Duodenal mucosa (tissue), 2 donors: ENCODE measurements around the gene PCCA.

Source experiments
- H3K27ac ChIP-seq: one replicate; pipeline ENCODE4 v1.7.0; 2013; ENCODE audit warnings: low read depth, low read length
- H3K27me3 ChIP-seq, 2 donors: one replicate each; pipeline ENCODE4 v1.7.0; 2013; ENCODE audit warnings: low read length in 2 of 2, control low read depth in 1 of 2; ENCODE audit not compliant: insufficient read depth in 2 of 2, control insufficient read depth in 1 of 2
- H3K36me3 ChIP-seq, 2 donors: one replicate each; pipeline ENCODE4 v1.7.0; 2013; ENCODE audit warnings: low read length in 2 of 2, control low read depth in 1 of 2; ENCODE audit not compliant: insufficient read depth in 2 of 2, control insufficient read depth in 1 of 2
- H3K4me1 ChIP-seq, 2 donors: one replicate each; pipeline ENCODE4 v1.7.0; 2013; ENCODE audit warnings: low read length in 2 of 2, control low read depth in 1 of 2; ENCODE audit not compliant: insufficient read depth in 2 of 2, control insufficient read depth in 1 of 2
- H3K4me3 ChIP-seq, 2 donors: one replicate each; pipeline ENCODE4 v1.7.0; 2013; ENCODE audit warnings: low read length in 2 of 2, low read depth in 1 of 2
- H3K9ac ChIP-seq, 2 donors: one replicate each; pipeline ENCODE4 v1.7.0; 2013; ENCODE audit warnings: low read length in 2 of 2, low read depth in 1 of 2
- H3K9me3 ChIP-seq, 2 donors: one replicate each; pipeline ENCODE4 v1.7.0; 2013; ENCODE audit warnings: low read length in 2 of 2, control low read depth in 1 of 2; ENCODE audit not compliant: control insufficient read depth in 1 of 2

PCCA gene

GRCh38 chr13:100176801-100177400 lies 88.0 kb downstream of the PCCA start:
- Histone ChIP-seq H3K4me1 (no peaks in the 10 kb centered on the region), H3K27me3 (no peaks in the 10 kb centered on the region), H3K9ac (no peak overlapping the region), H3K27ac (no peak overlapping the region), H3K9me3 (no peaks in the 10 kb centered on the region), H3K4me3 (no peak overlapping the region), H3K36me3 (no peaks in the 10 kb centered on the region)

- no peaks in the 10 kb centered on the region for H3K36me3 ChIP-seq
- no peak overlapping the region for H3K9ac ChIP-seq
- no peak overlapping the region for H3K4me3 ChIP-seq
- no peaks in the 10 kb centered on the region for H3K27me3 ChIP-seq
- no peak overlapping the region for H3K27ac ChIP-seq
- H3K4me1 ChIP-seq = peaks cover 7 to 8% of the 10 kb centered on the region in 2 donors
- no peaks in the 10 kb centered on the region for H3K9me3 ChIP-seq
Observed at GRCh38 chr13:100178309-100178708, 89.4 kb downstream of the PCCA start.

- Histone ChIP-seq H3K9ac (no peak overlapping the region), H3K27me3 (no peaks in the 10 kb centered on the region), H3K36me3 (no peaks in the 10 kb centered on the region), H3K4me3 (no peak overlapping the region), H3K27ac (no peak overlapping the region), H3K9me3 (no peaks in the 10 kb centered on the region), H3K4me1 (peaks cover 8 to 11% of the 10 kb centered on the region in 2 donors)
Observed at GRCh38 chr13:100179276-100179675, 90.4 kb downstream of the PCCA start.

- H3K9ac ChIP-seq = no peak overlapping the region
- H3K27ac ChIP-seq = no peak overlapping the region
- H3K36me3 ChIP-seq = no peaks in the 10 kb centered on the region
- H3K27me3 ChIP-seq = no peaks in the 10 kb centered on the region
- H3K4me1 ChIP-seq = peaks cover 8 to 11% of the 10 kb centered on the region in 2 donors
- H3K9me3 ChIP-seq = no peaks in the 10 kb centered on the region
- no peak overlapping the region for H3K4me3 ChIP-seq
Observed at GRCh38 chr13:100182900-100183490, 94.1 kb downstream of the PCCA start.

- Histone ChIP-seq H3K4me3 (no peak overlapping the region), H3K9me3 (no peaks in the 10 kb centered on the region), H3K36me3 (no peaks in the 10 kb centered on the region), H3K4me1 (peaks cover 8 to 11% of the 10 kb centered on the region in 2 donors), H3K27me3 (no peaks in the 10 kb centered on the region), H3K9ac (no peak overlapping the region), H3K27ac (no peak overlapping the region)
Observed at GRCh38 chr13:100184095-100184494, 95.2 kb downstream of the PCCA start.

GRCh38 chr13:100195568-100195967 lies 106.7 kb downstream of the PCCA start:
- no peak overlapping the region for H3K4me3 ChIP-seq

GRCh38 chr13:100196375-100196774 lies 107.5 kb downstream of the PCCA start:
- H3K27ac ChIP-seq = no peak overlapping the region
- peaks cover 0 to 6% of the 10 kb centered on the region in 2 donors for H3K4me1 ChIP-seq

More at GRCh38 chr13:100195568-100195967, 106.7 kb downstream of the PCCA start:
- Histone ChIP-seq H3K27me3 (no peaks in the 10 kb centered on the region), H3K36me3 (no peaks in the 10 kb centered on the region), H3K4me1 (peaks cover 0 to 6% of the 10 kb centered on the region in 2 donors), H3K9me3 (no peaks in the 10 kb centered on the region), H3K9ac (no peak overlapping the region), H3K27ac (no peak overlapping the region)

GRCh38 chr13:100197116-100197515 lies 108.2 kb downstream of the PCCA start:
- Histone ChIP-seq H3K9ac (no peak overlapping the region), H3K4me1 (peaks cover 0 to 6% of the 10 kb centered on the region in 2 donors), H3K27me3 (no peaks in the 10 kb centered on the region), H3K36me3 (no peaks in the 10 kb centered on the region), H3K9me3 (no peaks in the 10 kb centered on the region), H3K27ac (no peak overlapping the region), H3K4me3 (no peak overlapping the region)

More at GRCh38 chr13:100196375-100196774, 107.5 kb downstream of the PCCA start:
- H3K9me3 ChIP-seq = no peaks in the 10 kb centered on the region
- no peak overlapping the region for H3K9ac ChIP-seq
- no peak overlapping the region for H3K4me3 ChIP-seq
- no peaks in the 10 kb centered on the region for H3K36me3 ChIP-seq
- no peaks in the 10 kb centered on the region for H3K27me3 ChIP-seq

GRCh38 chr13:100197591-100198365 lies 108.9 kb downstream of the PCCA start:
- Histone ChIP-seq H3K9ac (no peak overlapping the region), H3K4me1 (peaks cover 0 to 6% of the 10 kb centered on the region in 2 donors), H3K36me3 (no peaks in the 10 kb centered on the region), H3K27ac (no peak overlapping the region), H3K9me3 (no peaks in the 10 kb centered on the region), H3K4me3 (no peak overlapping the region), H3K27me3 (no peaks in the 10 kb centered on the region)

GRCh38 chr13:100203696-100204367 lies 114.9 kb downstream of the PCCA start:
- H3K36me3 ChIP-seq = no peaks in the 10 kb centered on the region
- no peak overlapping the region for H3K27ac ChIP-seq
- no peak overlapping the region for H3K4me3 ChIP-seq
- H3K9ac ChIP-seq = no peak overlapping the region
- no peaks in the 10 kb centered on the region for H3K27me3 ChIP-seq
- H3K4me1 ChIP-seq = no peaks in the 10 kb centered on the region
- H3K9me3 ChIP-seq = no peaks in the 10 kb centered on the region
